ENCODE data around the gene ACTR3C.
"Not testable (repeated sequence)": the region's sequence is repeated elsewhere in the genome, so short reads cannot be mapped to it uniquely, and the experiment has no call there.

ACTR3C gene

DNA sequence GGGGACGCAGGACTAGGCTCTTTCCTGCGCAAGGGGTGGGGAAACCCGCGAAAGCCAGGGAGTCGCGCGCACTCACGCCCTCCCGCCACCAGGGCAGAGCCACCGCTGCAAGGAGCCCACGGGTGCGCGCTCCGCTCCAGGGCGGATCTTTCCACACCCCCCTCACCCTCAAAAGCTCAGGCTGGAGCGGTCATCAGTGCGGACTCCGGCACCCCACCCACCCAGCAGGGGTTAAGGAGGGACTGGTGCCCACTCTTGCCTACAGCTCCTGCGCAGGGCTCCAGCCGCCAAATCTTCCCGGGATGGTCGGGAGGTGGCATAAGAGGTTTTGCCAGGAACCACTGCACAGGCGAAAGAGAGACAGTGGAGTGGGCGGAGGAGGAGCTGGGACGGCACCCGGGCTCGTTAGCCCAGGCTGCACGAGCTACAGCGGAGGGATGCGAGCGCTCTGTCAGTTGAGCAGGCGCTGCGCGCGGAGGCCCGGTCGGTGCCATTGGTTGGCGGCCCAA is 102.6 kb downstream of the ACTR3C start:
- DNase-seq; in situ Hi-C loops (cut with HindIII; ENCODE audit: low pct_ligation_motif_present, low sequenced_read_pairs); H3K27me3 ChIP-seq (replicated peaks); H3K4me3 ChIP-seq (ENCODE audit: low read depth, low read length); H3K36me3 ChIP-seq (replicated peaks); H3K27ac ChIP-seq: not testable (repeated sequence)

DNA sequence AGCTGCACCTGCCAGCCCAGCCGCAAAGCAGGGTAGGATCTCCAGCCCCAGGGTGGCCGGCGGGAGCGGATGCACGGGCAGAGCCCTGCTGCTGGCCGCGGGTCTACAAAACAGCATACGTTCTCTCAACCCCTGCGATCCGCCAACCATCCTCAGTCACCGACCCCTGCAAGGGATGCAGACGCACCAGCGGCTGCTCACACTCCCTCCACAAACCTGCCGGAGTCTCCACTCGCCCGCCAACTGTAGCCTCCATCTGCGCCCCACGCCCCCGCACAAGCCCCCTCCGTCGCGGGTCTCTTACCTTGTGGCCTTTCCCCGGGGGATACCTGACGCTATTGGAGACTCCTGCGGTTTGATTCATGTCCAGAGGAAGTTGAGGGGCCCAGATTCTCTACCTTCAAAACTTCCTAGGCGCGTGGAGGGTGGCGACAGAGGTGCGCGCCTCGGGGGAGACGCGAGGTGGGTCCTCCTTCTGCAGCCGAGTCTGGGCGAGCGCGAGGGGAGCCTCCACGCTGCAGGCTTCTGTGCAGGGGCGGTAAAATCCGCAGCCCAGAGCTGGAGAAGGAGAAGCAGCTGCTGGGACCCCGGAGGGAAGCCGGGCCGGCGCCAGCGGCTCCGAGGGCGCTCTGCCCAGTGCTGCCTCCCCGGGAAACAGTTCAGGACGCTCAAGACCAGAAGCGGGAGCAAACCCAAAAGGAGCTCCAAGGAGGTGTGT is 103.2 kb downstream of the ACTR3C start:
- H3K27ac ChIP-seq; H3K36me3 ChIP-seq (replicated peaks); DNase-seq; H3K27me3 ChIP-seq (replicated peaks); H3K4me3 ChIP-seq (ENCODE audit: low read depth, low read length); in situ Hi-C loops (cut with HindIII; ENCODE audit: low pct_ligation_motif_present, low sequenced_read_pairs): not testable (repeated sequence)

DNA sequence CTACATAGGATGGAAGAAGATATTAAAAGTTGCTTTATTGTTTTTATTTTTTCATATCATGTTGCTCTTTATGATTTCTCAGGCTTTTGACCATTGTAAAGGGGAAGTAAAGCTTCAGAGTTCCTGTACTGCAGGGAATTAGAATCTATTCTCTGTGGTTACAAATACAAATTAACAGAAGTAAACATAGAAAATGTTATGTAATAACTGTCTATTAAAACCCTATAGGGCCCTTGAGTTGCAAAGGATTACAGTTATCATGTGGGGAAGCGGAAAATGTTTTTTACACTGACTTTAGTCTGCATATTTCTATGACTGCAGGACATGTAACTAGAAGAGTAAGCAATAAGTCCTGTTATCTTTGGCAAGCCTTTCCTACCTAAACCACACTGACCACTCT is 116.5 kb downstream of the ACTR3C start:
- H3K27me3 ChIP-seq (replicated peaks); H3K36me3 ChIP-seq (replicated peaks); in situ Hi-C loops (cut with HindIII; ENCODE audit: low pct_ligation_motif_present, low sequenced_read_pairs); DNase-seq; H3K4me3 ChIP-seq (ENCODE audit: low read depth, low read length); H3K27ac ChIP-seq: not testable (repeated sequence)

DNA sequence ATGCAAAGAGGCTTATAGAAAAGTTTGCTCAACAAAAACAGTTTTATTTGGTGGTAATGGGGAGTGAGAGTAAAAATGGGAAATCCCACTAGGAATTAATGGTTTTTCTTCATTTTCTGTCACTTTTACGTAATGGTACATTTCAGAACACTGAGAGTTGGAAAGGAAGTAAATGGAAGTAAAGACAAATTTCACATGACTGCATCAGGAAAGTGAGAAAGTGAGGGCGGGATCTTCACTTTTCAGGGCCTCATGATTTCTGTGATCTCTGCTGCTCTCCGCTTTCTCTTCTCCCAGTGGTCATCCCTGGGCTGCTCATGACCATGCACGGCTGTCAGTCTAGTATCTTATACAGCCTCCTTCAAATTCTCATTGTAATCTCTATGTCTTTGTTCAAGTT is 117.5 kb downstream of the ACTR3C start:
- H3K27me3 ChIP-seq (replicated peaks); H3K36me3 ChIP-seq (replicated peaks); in situ Hi-C loops (cut with HindIII; ENCODE audit: low pct_ligation_motif_present, low sequenced_read_pairs); DNase-seq; H3K4me3 ChIP-seq (ENCODE audit: low read depth, low read length); H3K27ac ChIP-seq: not testable (repeated sequence)

DNA sequence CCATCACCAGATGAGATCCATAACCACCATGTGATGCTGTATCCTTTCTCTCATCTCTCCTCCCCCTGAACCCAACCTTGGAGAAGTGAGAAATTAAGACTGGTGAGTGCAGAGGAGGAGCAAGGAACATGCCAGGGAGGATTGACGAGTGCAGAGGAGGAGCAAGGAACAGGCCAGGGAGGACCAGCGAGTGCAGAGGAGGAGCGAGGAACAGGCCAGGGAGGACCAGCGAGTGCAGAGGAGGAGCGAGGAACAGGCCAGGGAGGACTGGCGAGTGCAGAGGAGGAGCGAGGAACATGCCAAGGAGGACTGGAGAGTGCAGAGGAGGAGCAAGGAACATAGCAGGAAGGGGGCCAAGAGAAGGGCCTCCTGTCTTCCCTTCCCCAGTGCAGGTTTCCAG is 118.8 kb downstream of the ACTR3C start:
- H3K36me3 ChIP-seq (replicated peaks); DNase-seq; H3K27me3 ChIP-seq (replicated peaks); H3K27ac ChIP-seq; in situ Hi-C loops (cut with HindIII; ENCODE audit: low pct_ligation_motif_present, low sequenced_read_pairs); H3K4me3 ChIP-seq (ENCODE audit: low read depth, low read length): not testable (repeated sequence)

DNA sequence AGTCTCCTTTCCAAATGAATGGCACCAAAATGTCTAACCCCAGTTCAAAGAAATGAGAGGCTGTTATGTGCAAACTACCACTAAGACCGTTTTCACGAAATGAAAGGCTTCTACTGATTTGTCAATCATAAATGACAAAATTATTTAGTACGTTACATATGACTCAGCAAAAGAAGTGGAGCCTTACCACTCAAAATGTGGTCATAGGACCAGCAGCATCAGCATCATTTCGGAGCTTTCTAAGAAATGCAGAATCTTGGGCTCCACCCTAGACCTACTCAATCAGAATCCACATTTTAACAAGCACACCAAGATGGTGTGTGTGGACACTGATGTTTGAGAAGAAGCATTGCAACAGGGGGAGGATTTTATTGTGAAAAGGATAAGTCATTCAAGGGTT is 120.5 kb downstream of the ACTR3C start:
- DNase-seq; in situ Hi-C loops (cut with HindIII; ENCODE audit: low pct_ligation_motif_present, low sequenced_read_pairs): not testable (repeated sequence)

More for the DNA sequence above, 120.5 kb downstream of the ACTR3C start:
- H3K36me3 ChIP-seq (replicated peaks); H3K27me3 ChIP-seq (replicated peaks); H3K27ac ChIP-seq; H3K4me3 ChIP-seq (ENCODE audit: low read depth, low read length): not testable (repeated sequence)

Measured in brain microvascular endothelial cell (primary cell).